GF-D8 (cell line): ENCODE data around the gene PLPPR3.

Source experiments
- DNase-seq: peaks from one replicate; lab custom pipeline; 2025; lab: John Stamatoyannopoulos, UW

Gene PLPPR3

GRCh38 chr19:776549-776948 lies 45.2 kb downstream of the PLPPR3 start:
- no peak for DNase-seq

GRCh38 chr19:772730-773436 lies 48.9 kb downstream of the PLPPR3 start:
- DNase-seq, result no peak

- DNase-seq, result no peak
Observed at GRCh38 chr19:772063-772462, 49.7 kb downstream of the PLPPR3 start.

GRCh38 chr19:771332-771785 lies 50.4 kb downstream of the PLPPR3 start:
- peak; percentile 24 for DNase-seq

GRCh38 chr19:769616-770015 lies 52.1 kb downstream of the PLPPR3 start:
- DNase-seq, result no peak

GRCh38 chr19:768424-768823 lies 53.3 kb downstream of the PLPPR3 start:
- DNase-seq, result no peak

- no peak for DNase-seq
Observed at GRCh38 chr19:765179-765738, 56.5 kb downstream of the PLPPR3 start.

- DNase-seq, result no peak
Observed at GRCh38 chr19:764301-764700, 57.5 kb downstream of the PLPPR3 start.

GRCh38 chr19:763869-764268 lies 57.9 kb downstream of the PLPPR3 start:
- DNase-seq, result no peak

- DNase-seq, result no peak
Observed at GRCh38 chr19:763181-763580, 58.6 kb downstream of the PLPPR3 start.
